Right forelimb (tissue), 1 donor: ENCODE measurements around the gene TMEM184B.
A peak's percentile ranks its signal among the peaks of the same experiment; 100 is the strongest.

ENCODE experiments used
- DNase-seq: peaks from one replicate; pipeline ENCODE4 v3.0.0-alpha.2; 2018

Gene TMEM184B

GRCh38 chr22:38271927-38272372, 860 bp downstream of the TMEM184B start:
- DNase-seq = no peak

- no peak for DNase-seq
Observed at GRCh38 chr22:38271101-38271500, 1.7 kb downstream of the TMEM184B start.

- DNase-seq = no peak
Observed at GRCh38 chr22:38270091-38270992, 2.5 kb downstream of the TMEM184B start.

- DNase-seq = no peak
Observed at GRCh38 chr22:38269466-38269865, 3.3 kb downstream of the TMEM184B start.

- DNase-seq = no peak
Observed at GRCh38 chr22:38267086-38267485, 5.7 kb downstream of the TMEM184B start.

GRCh38 chr22:38266120-38266519, 6.7 kb downstream of the TMEM184B start:
- DNase-seq = no peak

- no peak for DNase-seq
Observed at GRCh38 chr22:38264322-38264843, 8.4 kb downstream of the TMEM184B start.

GRCh38 chr22:38262051-38262795, 10.6 kb downstream of the TMEM184B start:
- DNase-seq = no peak

GRCh38 chr22:38260761-38261681, 11.8 kb downstream of the TMEM184B start:
- DNase-seq = no peak

- DNase-seq = no peak
Observed at GRCh38 chr22:38259370-38259769, 13.4 kb downstream of the TMEM184B start.

- DNase-seq = no peak
Observed at GRCh38 chr22:38258895-38259294, 13.9 kb downstream of the TMEM184B start.

- DNase-seq = no peak
Observed at GRCh38 chr22:38257650-38258250, 15.1 kb downstream of the TMEM184B start.

- DNase-seq = no peak
Observed at GRCh38 chr22:38257181-38257580, 15.6 kb downstream of the TMEM184B start.

GRCh38 chr22:38255697-38256096, 17.1 kb downstream of the TMEM184B start:
- DNase-seq = no peak

GRCh38 chr22:38251341-38251692, 21.5 kb downstream of the TMEM184B start:
- no peak for DNase-seq

GRCh38 chr22:38250643-38251340, 22.0 kb downstream of the TMEM184B start:
- DNase-seq = no peak

GRCh38 chr22:38249803-38250642, 22.8 kb downstream of the TMEM184B start:
- no peak for DNase-seq

- DNase-seq = no peak
Observed at GRCh38 chr22:38249301-38249700, 23.5 kb downstream of the TMEM184B start.

GRCh38 chr22:38248280-38248679, 24.5 kb downstream of the TMEM184B start:
- no peak for DNase-seq

GRCh38 chr22:38247713-38248112, 25.1 kb downstream of the TMEM184B start:
- no peak for DNase-seq

- DNase-seq = peak; percentile 68
Observed at GRCh38 chr22:38246692-38247091, 26.1 kb downstream of the TMEM184B start.
